GM12892 (cell line): ENCODE results near the gene FNDC3A.

ENCODE experiments used
- POLR2A ChIP-seq: IDR thresholded peaks from 2 replicates; pipeline ENCODE4 v1.6.1; 2011; ENCODE audit warnings: low read depth, low read length, control low read depth
- POLR2AphosphoS5 ChIP-seq: IDR thresholded peaks from 2 replicates; pipeline ENCODE4 v1.6.1; 2011; ENCODE audit warnings: low read depth, low read length, control low read depth
- TAF1 ChIP-seq: IDR thresholded peaks from 2 replicates; pipeline ENCODE4 v1.6.1; 2011; ENCODE audit warnings: low read depth, mild to moderate bottlenecking, control low read depth, low read length, borderline replicate concordance

DNA sequence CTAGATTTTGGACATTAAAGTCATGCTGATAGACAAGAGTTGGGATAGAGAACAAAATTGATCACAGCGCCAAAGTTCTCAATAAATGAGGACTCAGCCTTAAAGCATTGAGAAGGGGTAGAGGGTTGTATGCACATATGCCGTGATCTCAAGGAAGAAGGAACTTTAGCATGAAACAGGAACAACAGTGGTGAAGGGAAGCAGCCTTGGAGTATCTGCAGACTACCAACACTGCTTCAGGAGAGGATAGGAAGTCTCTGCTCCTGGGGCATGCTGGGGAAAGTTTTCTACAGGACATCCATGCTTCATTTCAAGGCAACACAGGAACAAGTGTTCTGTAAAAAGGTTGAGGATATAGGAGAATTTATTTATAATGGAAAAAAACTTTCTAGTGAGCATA lies 132.5 kb downstream of the FNDC3A start:
- TF ChIP-seq POLR2A (no peak), POLR2AphosphoS5 (no peak), TAF1 (no peak)
